ENCODE data around the gene PRDM7.
A peak's percentile ranks its signal among the peaks of the same experiment; 100 is the strongest.
"Not testable (repeated sequence)": the region's sequence is repeated elsewhere in the genome, so short reads cannot be mapped to it uniquely, and the experiment has no call there.

PRDM7 gene

GRCh38 chr16:90077240-90077756, at the start of gene PRDM7:
Gene PRDM7, minus strand, starts transcription at chr16:90077331. Its CDS starts 1,421 bp downstream, at chr16:90075910.
- peak; percentile 96 for DNase-seq

GRCh38 chr16:90121846-90122245, 44.7 kb upstream of the PRDM7 start:
- not testable (repeated sequence) for DNase-seq

GRCh38 chr16:90107617-90108016, 30.5 kb upstream of the PRDM7 start:
- not testable (repeated sequence) for DNase-seq

- not testable (repeated sequence) for DNase-seq
Measured at GRCh38 chr16:90107060-90107459, 29.9 kb upstream of the PRDM7 start.

GRCh38 chr16:90106271-90106670, 29.1 kb upstream of the PRDM7 start:
- DNase-seq: peak; percentile 19

GRCh38 chr16:90104725-90105124, 27.6 kb upstream of the PRDM7 start:
- not testable (repeated sequence) for DNase-seq

- not testable (repeated sequence) for DNase-seq
Measured at GRCh38 chr16:90102086-90102884, 25.2 kb upstream of the PRDM7 start.

GRCh38 chr16:90101332-90101731, 24.2 kb upstream of the PRDM7 start:
- DNase-seq: not testable (repeated sequence)

- DNase-seq: not testable (repeated sequence)
Measured at GRCh38 chr16:90100790-90101189, 23.7 kb upstream of the PRDM7 start.

GRCh38 chr16:90100229-90100628, 23.1 kb upstream of the PRDM7 start:
- DNase-seq: not testable (repeated sequence)

GRCh38 chr16:90098936-90099335, 21.8 kb upstream of the PRDM7 start:
- DNase-seq: not testable (repeated sequence)

- DNase-seq: not testable (repeated sequence)
Measured at GRCh38 chr16:90097010-90097684, 20.0 kb upstream of the PRDM7 start.

GRCh38 chr16:90094791-90095190, 17.7 kb upstream of the PRDM7 start:
- not testable (repeated sequence) for DNase-seq

- DNase-seq: not testable (repeated sequence)
Measured at GRCh38 chr16:90094296-90094695, 17.2 kb upstream of the PRDM7 start.

GRCh38 chr16:90093799-90094198, 16.7 kb upstream of the PRDM7 start:
- DNase-seq: not testable (repeated sequence)

- not testable (repeated sequence) for DNase-seq
Measured at GRCh38 chr16:90092781-90093180, 15.7 kb upstream of the PRDM7 start.

GRCh38 chr16:90084215-90084950, 7.3 kb upstream of the PRDM7 start:
- no peak for DNase-seq

- DNase-seq: no peak
Measured at GRCh38 chr16:90083139-90083538, 6.0 kb upstream of the PRDM7 start.

GRCh38 chr16:90081606-90081970, 4.5 kb upstream of the PRDM7 start:
- DNase-seq: no peak

GRCh38 chr16:90078579-90078895, 1.4 kb upstream of the PRDM7 start:
- DNase-seq: no peak

GRCh38 chr16:90077757-90078578, 837 bp upstream of the PRDM7 start:
- DNase-seq: peak; percentile 18

- no peak for DNase-seq
Measured at GRCh38 chr16:90072442-90073105, 4.6 kb downstream of the PRDM7 start.
